GM23338 (cell line): ENCODE measurements around the gene NAXE. TPM values are rescaled to one million over a fixed set of nuclear protein-coding genes. Genes with fewer than 3 reads are reported as not detected.

ENCODE experiments used
- ATAC-seq: fragments of 200-7000 bp; cut with Tn5 transposase; 3 replicates; pipeline ENCODE4 v1.9.1; 2020
- DNase-seq: peaks from one replicate; pipeline ENCODE4 v3.0.0-alpha.2; 2015; ENCODE audit warnings: low spot score
- H2AFZ ChIP-seq: fragments of 200-600 bp; sonication (generic); 2 replicates; pipeline ENCODE4 v1.8.0; 2016; ENCODE audit warnings: antibody characterized with exemption, mild to moderate bottlenecking, moderate library complexity
- H3F3A ChIP-seq: fragments of 200-600 bp; sonication (generic); replicated peaks from 2 replicates; pipeline ENCODE4 v1.8.0; 2017; ENCODE audit warnings: antibody characterized with exemption, mixed run types, low read depth
- H3K27ac ChIP-seq: fragments of 200-600 bp; sonication (generic); 2 replicates; pipeline ENCODE4 v1.6.1; 2016; ENCODE audit warnings: low read depth
- H3K27me3 ChIP-seq: fragments of 200-600 bp; sonication (generic); 2 replicates; pipeline ENCODE4 v1.8.0; 2016; ENCODE audit warnings: mild to moderate bottlenecking, mixed run types, moderate library complexity; ENCODE audit not compliant: insufficient read depth
- H3K36me3 ChIP-seq: fragments of 200-600 bp; sonication (generic); 2 replicates; pipeline ENCODE4 v1.8.0; 2016; ENCODE audit warnings: mild to moderate bottlenecking; ENCODE audit not compliant: insufficient read depth
- H3K4me1 ChIP-seq: fragments of 200-600 bp; sonication (generic); 2 replicates; pipeline ENCODE4 v1.8.0; 2016; ENCODE audit warnings: mild to moderate bottlenecking, moderate library complexity; ENCODE audit not compliant: insufficient read depth
- H3K4me2 ChIP-seq: fragments of 200-600 bp; sonication (generic); 2 replicates; pipeline ENCODE4 v1.7.1; 2017; ENCODE audit warnings: mixed run types
- H3K4me3 ChIP-seq: fragments of 200-600 bp; sonication (generic); 2 replicates; pipeline ENCODE4 v1.6.1; 2016; ENCODE audit warnings: mixed run types
- H3K79me2 ChIP-seq: fragments of 200-600 bp; sonication (generic); replicated peaks from 2 replicates; pipeline ENCODE4 v1.8.0; 2017; ENCODE audit warnings: mild to moderate bottlenecking; ENCODE audit not compliant: insufficient read depth
- H3K9me2 ChIP-seq: fragments of 200-600 bp; sonication (generic); 2 replicates; pipeline ENCODE4 v1.8.0; 2017; ENCODE audit not compliant: insufficient read depth
- H4K20me1 ChIP-seq: fragments of 200-600 bp; sonication (generic); replicated peaks from 2 replicates; pipeline ENCODE4 v1.8.0; 2017; ENCODE audit warnings: mild to moderate bottlenecking; ENCODE audit not compliant: insufficient read depth
- H3K27ac Mint-ChIP-seq: 2 replicates; pipeline ENCODE4 v1.8.0; 2020; ENCODE audit warnings: inconsistent platforms, mild to moderate bottlenecking, moderate library complexity, mixed read lengths
- H3K27me3 Mint-ChIP-seq: 3 replicates; pipeline ENCODE4 v1.8.0; 2022; ENCODE audit warnings: low read depth, mild to moderate bottlenecking, moderate library complexity, mixed read lengths, inconsistent platforms; ENCODE audit not compliant: insufficient read depth, poor library complexity
- H3K36me3 Mint-ChIP-seq: 3 replicates; pipeline ENCODE4 v1.8.0; 2021; ENCODE audit warnings: low read depth, mild to moderate bottlenecking, inconsistent platforms, moderate library complexity, mixed read lengths
- H3K4me1 Mint-ChIP-seq: 3 replicates; pipeline ENCODE4 v1.8.0; 2020; ENCODE audit warnings: mild to moderate bottlenecking, inconsistent platforms, mixed read lengths
- H3K4me3 Mint-ChIP-seq: 3 replicates; pipeline ENCODE4 v1.8.0; 2021; ENCODE audit warnings: moderate library complexity, mild to moderate bottlenecking, inconsistent platforms, mixed read lengths
- H3K9me3 Mint-ChIP-seq: 3 replicates; pipeline ENCODE4 v1.8.0; 2020; ENCODE audit warnings: moderate library complexity, mild to moderate bottlenecking, inconsistent platforms, mixed read lengths
- CREB1 ChIP-seq: fragments of 250-450 bp; sonication (Bioruptor Pico); IDR thresholded peaks from 2 replicates; pipeline ENCODE4 v1.5.0; 2020; ENCODE audit warnings: low read depth, mild to moderate bottlenecking, moderate library complexity
- EZH2 ChIP-seq: fragments of 200-600 bp; sonication (generic); IDR thresholded peaks from one replicate; pipeline ENCODE4 v1.8.0; 2017; ENCODE audit warnings: antibody characterized with exemption, mild to moderate bottlenecking, low read depth; ENCODE audit not compliant: unreplicated experiment
- EZH2phosphoT487 ChIP-seq: fragments of 200-600 bp; sonication (generic); IDR thresholded peaks from one replicate; pipeline ENCODE4 v1.8.1; 2018; ENCODE audit warnings: antibody characterized with exemption; ENCODE audit not compliant: unreplicated experiment
- JUNB ChIP-seq: IDR thresholded peaks from one replicate; pipeline ENCODE4 v1.6.1; 2016; ENCODE audit warnings: antibody characterized with exemption; ENCODE audit not compliant: unreplicated experiment
- NANOG ChIP-seq: IDR thresholded peaks from 2 replicates; pipeline ENCODE4 v1.6.1; 2016; ENCODE audit warnings: antibody characterized with exemption, borderline replicate concordance
- POLR2AphosphoS5 ChIP-seq: IDR thresholded peaks from 2 replicates; pipeline ENCODE4 v1.6.1; 2016; ENCODE audit warnings: antibody characterized with exemption, low read depth
- STAT1 ChIP-seq: IDR thresholded peaks from one replicate; pipeline ENCODE4 v1.6.1; 2016; ENCODE audit warnings: antibody characterized with exemption; ENCODE audit not compliant: unreplicated experiment
- ZNF114 ChIP-seq: fragments of 250-450 bp; sonication (Bioruptor Pico); IDR thresholded peaks from 2 replicates; pipeline ENCODE4 v1.5.0; 2020; ENCODE audit warnings: mild to moderate bottlenecking, moderate library complexity
- ZNF331 ChIP-seq: fragments of 250-450 bp; sonication (Bioruptor Pico); IDR thresholded peaks from 2 replicates; pipeline ENCODE4 v1.5.0; 2020; ENCODE audit warnings: low read depth, mild to moderate bottlenecking, moderate library complexity
- polyA plus RNA-seq: library from polyadenylated mRNA; unstranded; fragments of >200 nt; fragmentation: Nextera tagmentation; extraction: Ambion mirVana; gene quantifications from 2 replicates; pipeline ENCODE4 v1.2.1, GENCODE V29; 2016
- total RNA-seq: library from RNA; depleted of rRNA; stranded (reverse); fragments of >200 nt; shearing (Covaris generic); gene quantifications from 2 replicates; pipeline ENCODE4 v1.2.3, GENCODE V29; 2014
- TF ChIP-seq, protein P1 (sequence below): IDR thresholded peaks from 2 replicates; pipeline ENCODE4 v1.6.1; 2016; ENCODE audit warnings: antibody characterized with exemption
- TF ChIP-seq, protein P2 (sequence below): IDR thresholded peaks from one replicate; pipeline ENCODE4 v1.6.1; 2018; ENCODE audit warnings: antibody characterized with exemption; ENCODE audit not compliant: unreplicated experiment
- TF ChIP-seq, protein P3 (sequence below): fragments of 250-450 bp; sonication (Bioruptor Pico); IDR thresholded peaks from 2 replicates; pipeline ENCODE4 v1.5.0; 2020; ENCODE audit warnings: mild to moderate bottlenecking, moderate library complexity
- TF ChIP-seq, protein P4 (sequence below), 2 experiments: fragments of 200-600 bp in 1 of 2; sonication (generic) in 1 of 2; conservative IDR thresholded peaks; 2 replicates each; pipeline versions ENCODE4 v1.5.1 to v1.6.1; 2016 to 2017; ENCODE audit warnings: antibody characterized with exemption in 2 of 2, low read depth in 2 of 2, mild to moderate bottlenecking in 2 of 2, moderate library complexity in 1 of 2

Gene NAXE
- total and polyA plus RNA-seq, 2 experiments from 2014 or later: 82.1 to 87.5 TPM

DNA sequence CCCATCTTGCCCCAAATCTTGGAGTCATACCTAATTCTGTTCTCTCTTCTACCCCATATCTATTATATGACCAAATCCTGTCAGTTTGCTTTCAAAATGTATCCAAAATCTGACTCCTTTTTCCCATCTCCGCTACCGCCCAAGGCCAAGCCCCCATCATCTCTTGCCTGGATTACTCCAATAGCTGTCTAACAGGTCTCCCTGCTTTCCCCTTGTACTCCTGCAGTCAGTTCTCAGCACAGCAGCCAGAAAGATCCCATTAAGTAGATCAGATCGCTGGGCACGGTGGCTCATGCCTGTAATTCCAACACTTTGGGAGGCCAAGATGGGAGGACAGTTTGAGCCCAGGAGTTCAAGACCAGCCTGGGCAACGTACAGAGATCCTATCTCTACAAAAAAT lies 39.1 kb upstream of the NAXE start:
- H3K4me3 ChIP-seq: no peak overlapping the region
- no peaks in the 10 kb centered on the region for H3K79me2 ChIP-seq
- H3K27me3 ChIP-seq: no peaks in the 10 kb centered on the region
- DNase-seq: no peak
- H3K4me1 ChIP-seq: no peaks in the 10 kb centered on the region
- no peak overlapping the region for H3K27ac ChIP-seq
- no peaks in the 10 kb centered on the region for H3K4me1 Mint-ChIP-seq
- H2AFZ ChIP-seq: no peak overlapping the region
- no peak overlapping the region for H3K27ac Mint-ChIP-seq
- H4K20me1 ChIP-seq: no peaks in the 10 kb centered on the region; the same call in 1 of the 2 replicates
- no peaks in the 10 kb centered on the region for H3F3A ChIP-seq
- ATAC-seq: no peak
- no peaks in the 10 kb centered on the region for H3K9me2 ChIP-seq
- peaks cover 19% of the 10 kb centered on the region for H3K36me3 Mint-ChIP-seq
- H3K4me3 Mint-ChIP-seq: no peak overlapping the region
- H3K9me3 Mint-ChIP-seq: no peaks in the 10 kb centered on the region
- peaks cover 5% of the 10 kb centered on the region; the same call in 1 of the 2 replicates for H3K36me3 ChIP-seq
- TF ChIP-seq, protein P1, sequence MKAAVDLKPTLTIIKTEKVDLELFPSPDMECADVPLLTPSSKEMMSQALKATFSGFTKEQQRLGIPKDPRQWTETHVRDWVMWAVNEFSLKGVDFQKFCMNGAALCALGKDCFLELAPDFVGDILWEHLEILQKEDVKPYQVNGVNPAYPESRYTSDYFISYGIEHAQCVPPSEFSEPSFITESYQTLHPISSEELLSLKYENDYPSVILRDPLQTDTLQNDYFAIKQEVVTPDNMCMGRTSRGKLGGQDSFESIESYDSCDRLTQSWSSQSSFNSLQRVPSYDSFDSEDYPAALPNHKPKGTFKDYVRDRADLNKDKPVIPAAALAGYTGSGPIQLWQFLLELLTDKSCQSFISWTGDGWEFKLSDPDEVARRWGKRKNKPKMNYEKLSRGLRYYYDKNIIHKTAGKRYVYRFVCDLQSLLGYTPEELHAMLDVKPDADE: no peak
- TF ChIP-seq POLR2AphosphoS5: no peak
- TF ChIP-seq EZH2phosphoT487: no peak
- no peak for TF ChIP-seq STAT1
- TF ChIP-seq, protein P2, sequence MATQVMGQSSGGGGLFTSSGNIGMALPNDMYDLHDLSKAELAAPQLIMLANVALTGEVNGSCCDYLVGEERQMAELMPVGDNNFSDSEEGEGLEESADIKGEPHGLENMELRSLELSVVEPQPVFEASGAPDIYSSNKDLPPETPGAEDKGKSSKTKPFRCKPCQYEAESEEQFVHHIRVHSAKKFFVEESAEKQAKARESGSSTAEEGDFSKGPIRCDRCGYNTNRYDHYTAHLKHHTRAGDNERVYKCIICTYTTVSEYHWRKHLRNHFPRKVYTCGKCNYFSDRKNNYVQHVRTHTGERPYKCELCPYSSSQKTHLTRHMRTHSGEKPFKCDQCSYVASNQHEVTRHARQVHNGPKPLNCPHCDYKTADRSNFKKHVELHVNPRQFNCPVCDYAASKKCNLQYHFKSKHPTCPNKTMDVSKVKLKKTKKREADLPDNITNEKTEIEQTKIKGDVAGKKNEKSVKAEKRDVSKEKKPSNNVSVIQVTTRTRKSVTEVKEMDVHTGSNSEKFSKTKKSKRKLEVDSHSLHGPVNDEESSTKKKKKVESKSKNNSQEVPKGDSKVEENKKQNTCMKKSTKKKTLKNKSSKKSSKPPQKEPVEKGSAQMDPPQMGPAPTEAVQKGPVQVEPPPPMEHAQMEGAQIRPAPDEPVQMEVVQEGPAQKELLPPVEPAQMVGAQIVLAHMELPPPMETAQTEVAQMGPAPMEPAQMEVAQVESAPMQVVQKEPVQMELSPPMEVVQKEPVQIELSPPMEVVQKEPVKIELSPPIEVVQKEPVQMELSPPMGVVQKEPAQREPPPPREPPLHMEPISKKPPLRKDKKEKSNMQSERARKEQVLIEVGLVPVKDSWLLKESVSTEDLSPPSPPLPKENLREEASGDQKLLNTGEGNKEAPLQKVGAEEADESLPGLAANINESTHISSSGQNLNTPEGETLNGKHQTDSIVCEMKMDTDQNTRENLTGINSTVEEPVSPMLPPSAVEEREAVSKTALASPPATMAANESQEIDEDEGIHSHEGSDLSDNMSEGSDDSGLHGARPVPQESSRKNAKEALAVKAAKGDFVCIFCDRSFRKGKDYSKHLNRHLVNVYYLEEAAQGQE: no peak
- TF ChIP-seq, protein P3, sequence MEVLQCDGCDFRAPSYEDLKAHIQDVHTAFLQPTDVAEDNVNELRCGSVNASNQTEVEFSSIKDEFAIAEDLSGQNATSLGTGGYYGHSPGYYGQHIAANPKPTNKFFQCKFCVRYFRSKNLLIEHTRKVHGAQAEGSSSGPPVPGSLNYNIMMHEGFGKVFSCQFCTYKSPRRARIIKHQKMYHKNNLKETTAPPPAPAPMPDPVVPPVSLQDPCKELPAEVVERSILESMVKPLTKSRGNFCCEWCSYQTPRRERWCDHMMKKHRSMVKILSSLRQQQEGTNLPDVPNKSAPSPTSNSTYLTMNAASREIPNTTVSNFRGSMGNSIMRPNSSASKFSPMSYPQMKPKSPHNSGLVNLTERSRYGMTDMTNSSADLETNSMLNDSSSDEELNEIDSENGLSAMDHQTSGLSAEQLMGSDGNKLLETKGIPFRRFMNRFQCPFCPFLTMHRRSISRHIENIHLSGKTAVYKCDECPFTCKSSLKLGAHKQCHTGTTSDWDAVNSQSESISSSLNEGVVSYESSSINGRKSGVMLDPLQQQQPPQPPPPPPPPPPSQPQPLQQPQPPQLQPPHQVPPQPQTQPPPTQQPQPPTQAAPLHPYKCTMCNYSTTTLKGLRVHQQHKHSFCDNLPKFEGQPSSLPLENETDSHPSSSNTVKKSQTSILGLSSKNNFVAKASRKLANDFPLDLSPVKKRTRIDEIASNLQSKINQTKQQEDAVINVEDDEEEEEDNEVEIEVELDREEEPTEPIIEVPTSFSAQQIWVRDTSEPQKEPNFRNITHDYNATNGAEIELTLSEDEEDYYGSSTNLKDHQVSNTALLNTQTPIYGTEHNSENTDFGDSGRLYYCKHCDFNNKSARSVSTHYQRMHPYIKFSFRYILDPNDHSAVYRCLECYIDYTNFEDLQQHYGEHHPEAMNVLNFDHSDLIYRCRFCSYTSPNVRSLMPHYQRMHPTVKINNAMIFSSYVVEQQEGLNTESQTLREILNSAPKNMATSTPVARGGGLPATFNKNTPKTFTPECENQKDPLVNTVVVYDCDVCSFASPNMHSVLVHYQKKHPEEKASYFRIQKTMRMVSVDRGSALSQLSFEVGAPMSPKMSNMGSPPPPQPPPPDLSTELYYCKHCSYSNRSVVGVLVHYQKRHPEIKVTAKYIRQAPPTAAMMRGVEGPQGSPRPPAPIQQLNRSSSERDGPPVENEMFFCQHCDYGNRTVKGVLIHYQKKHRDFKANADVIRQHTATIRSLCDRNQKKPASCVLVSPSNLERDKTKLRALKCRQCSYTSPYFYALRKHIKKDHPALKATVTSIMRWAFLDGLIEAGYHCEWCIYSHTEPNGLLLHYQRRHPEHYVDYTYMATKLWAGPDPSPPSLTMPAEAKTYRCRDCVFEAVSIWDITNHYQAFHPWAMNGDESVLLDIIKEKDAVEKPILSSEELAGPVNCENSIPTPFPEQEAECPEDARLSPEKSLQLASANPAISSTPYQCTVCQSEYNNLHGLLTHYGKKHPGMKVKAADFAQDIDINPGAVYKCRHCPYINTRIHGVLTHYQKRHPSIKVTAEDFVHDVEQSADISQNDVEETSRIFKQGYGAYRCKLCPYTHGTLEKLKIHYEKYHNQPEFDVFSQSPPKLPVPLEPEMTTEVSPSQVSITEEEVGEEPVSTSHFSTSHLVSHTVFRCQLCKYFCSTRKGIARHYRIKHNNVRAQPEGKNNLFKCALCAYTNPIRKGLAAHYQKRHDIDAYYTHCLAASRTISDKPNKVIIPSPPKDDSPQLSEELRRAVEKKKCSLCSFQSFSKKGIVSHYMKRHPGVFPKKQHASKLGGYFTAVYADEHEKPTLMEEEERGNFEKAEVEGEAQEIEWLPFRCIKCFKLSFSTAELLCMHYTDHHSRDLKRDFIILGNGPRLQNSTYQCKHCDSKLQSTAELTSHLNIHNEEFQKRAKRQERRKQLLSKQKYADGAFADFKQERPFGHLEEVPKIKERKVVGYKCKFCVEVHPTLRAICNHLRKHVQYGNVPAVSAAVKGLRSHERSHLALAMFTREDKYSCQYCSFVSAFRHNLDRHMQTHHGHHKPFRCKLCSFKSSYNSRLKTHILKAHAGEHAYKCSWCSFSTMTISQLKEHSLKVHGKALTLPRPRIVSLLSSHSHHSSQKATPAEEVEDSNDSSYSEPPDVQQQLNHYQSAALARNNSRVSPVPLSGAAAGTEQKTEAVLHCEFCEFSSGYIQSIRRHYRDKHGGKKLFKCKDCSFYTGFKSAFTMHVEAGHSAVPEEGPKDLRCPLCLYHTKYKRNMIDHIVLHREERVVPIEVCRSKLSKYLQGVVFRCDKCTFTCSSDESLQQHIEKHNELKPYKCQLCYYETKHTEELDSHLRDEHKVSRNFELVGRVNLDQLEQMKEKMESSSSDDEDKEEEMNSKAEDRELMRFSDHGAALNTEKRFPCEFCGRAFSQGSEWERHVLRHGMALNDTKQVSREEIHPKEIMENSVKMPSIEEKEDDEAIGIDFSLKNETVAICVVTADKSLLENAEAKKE (CRISPR knock-in tag): no peak
- TF ChIP-seq JUNB: no peak
- no peak for TF ChIP-seq ZNF114 (CRISPR knock-in tag)
- TF ChIP-seq NANOG: no peak
- no peak for TF ChIP-seq ZNF331 (CRISPR knock-in tag)
- TF ChIP-seq CREB1 (CRISPR knock-in tag): no peak
- TF ChIP-seq, protein P4, sequence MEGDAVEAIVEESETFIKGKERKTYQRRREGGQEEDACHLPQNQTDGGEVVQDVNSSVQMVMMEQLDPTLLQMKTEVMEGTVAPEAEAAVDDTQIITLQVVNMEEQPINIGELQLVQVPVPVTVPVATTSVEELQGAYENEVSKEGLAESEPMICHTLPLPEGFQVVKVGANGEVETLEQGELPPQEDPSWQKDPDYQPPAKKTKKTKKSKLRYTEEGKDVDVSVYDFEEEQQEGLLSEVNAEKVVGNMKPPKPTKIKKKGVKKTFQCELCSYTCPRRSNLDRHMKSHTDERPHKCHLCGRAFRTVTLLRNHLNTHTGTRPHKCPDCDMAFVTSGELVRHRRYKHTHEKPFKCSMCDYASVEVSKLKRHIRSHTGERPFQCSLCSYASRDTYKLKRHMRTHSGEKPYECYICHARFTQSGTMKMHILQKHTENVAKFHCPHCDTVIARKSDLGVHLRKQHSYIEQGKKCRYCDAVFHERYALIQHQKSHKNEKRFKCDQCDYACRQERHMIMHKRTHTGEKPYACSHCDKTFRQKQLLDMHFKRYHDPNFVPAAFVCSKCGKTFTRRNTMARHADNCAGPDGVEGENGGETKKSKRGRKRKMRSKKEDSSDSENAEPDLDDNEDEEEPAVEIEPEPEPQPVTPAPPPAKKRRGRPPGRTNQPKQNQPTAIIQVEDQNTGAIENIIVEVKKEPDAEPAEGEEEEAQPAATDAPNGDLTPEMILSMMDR (conservative IDR thresholded peaks at IDR 0.05; ENCODE audit: low read depth in 2 of 2): no peak
- no peak for TF ChIP-seq EZH2
- H3K4me2 ChIP-seq: no peak overlapping the region
- peaks cover 2% of the 10 kb centered on the region for H3K27me3 Mint-ChIP-seq
